Right lobe of liver (tissue), 4 donors: ENCODE data around the gene TRIO.

ENCODE experiments used
- POLR2A ChIP-seq: fragments of 450-650 bp; IDR thresholded peaks from one replicate; pipeline ENCODE4 v1.6.1; 2017; ENCODE audit warnings: antibody characterized with exemption, mild to moderate bottlenecking
- TF ChIP-seq, protein P1 (sequence below), 4 donors: fragments of 200-600 bp in 3 of 4; fragments of 450-650 bp in 1 of 4; IDR thresholded peaks; one replicate each; pipeline versions ENCODE4 v1.5.1 to v1.8.0; 2016 to 2022; ENCODE audit warnings: antibody characterized with exemption in 4 of 4, mild to moderate bottlenecking in 2 of 4
- donor health status: DM: no; HTN: no; CAD: no.
- donor health status: DM: no; HTN: no; CAD: no.
- donor health status: DM: no; HTN: yes; CAD: no.

DNA sequence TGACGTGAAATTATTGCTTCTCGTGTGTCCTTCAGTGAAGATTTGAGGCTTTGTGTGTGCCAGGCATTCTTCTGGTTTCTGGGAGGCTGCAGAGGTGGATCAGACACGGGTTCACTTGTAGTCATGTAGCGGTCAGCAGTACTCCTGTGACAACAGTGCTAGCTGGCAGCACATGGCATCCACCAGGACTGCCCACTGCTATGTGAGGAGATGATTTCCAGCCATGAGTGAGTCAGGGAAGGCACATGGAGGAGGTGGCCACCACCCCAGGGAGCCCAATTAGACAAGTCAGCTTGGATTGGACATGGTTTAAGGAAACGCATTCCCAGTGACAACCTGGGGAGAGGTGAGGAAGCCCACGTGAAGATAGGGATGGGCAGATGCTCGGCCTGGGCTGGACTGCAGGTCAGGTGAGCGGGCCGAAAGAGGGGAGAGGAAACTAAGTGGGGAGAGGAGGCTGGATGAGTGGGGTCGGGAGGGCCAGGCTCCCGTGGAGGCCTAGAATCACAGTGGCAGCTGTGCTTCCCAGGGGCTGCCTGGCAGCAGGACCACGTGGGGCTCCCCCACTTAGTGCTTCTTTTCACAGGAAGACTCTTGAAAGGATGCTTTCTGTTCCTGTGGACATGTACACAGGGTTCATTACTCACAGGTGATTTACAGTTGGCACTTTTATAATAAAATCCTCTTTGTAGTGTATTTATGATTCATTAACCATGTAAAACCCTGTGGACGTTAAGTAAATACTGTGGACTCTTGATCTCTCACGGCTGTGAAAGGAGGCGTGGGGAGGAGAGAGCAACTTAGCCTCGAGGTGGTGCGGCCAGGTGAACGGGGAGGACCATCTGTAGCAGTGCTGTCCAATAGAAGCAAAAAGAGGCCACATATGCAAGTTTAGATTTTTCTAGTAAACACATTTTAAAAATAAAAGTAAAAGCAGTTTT, 358.5 kb downstream of the TRIO start:
- TF ChIP-seq POLR2A: no peak
- TF ChIP-seq, protein P1, sequence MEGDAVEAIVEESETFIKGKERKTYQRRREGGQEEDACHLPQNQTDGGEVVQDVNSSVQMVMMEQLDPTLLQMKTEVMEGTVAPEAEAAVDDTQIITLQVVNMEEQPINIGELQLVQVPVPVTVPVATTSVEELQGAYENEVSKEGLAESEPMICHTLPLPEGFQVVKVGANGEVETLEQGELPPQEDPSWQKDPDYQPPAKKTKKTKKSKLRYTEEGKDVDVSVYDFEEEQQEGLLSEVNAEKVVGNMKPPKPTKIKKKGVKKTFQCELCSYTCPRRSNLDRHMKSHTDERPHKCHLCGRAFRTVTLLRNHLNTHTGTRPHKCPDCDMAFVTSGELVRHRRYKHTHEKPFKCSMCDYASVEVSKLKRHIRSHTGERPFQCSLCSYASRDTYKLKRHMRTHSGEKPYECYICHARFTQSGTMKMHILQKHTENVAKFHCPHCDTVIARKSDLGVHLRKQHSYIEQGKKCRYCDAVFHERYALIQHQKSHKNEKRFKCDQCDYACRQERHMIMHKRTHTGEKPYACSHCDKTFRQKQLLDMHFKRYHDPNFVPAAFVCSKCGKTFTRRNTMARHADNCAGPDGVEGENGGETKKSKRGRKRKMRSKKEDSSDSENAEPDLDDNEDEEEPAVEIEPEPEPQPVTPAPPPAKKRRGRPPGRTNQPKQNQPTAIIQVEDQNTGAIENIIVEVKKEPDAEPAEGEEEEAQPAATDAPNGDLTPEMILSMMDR (IDR thresholded peaks at IDR 0.05): no peak
